ENCODE data around the gene ABCC11. TPM values are rescaled to one million over a fixed set of nuclear protein-coding genes. Genes with fewer than 3 reads are reported as not detected.

Gene ABCC11
- total RNA-seq, 1 donor from 2014 or later = 0.05 TPM

DNA sequence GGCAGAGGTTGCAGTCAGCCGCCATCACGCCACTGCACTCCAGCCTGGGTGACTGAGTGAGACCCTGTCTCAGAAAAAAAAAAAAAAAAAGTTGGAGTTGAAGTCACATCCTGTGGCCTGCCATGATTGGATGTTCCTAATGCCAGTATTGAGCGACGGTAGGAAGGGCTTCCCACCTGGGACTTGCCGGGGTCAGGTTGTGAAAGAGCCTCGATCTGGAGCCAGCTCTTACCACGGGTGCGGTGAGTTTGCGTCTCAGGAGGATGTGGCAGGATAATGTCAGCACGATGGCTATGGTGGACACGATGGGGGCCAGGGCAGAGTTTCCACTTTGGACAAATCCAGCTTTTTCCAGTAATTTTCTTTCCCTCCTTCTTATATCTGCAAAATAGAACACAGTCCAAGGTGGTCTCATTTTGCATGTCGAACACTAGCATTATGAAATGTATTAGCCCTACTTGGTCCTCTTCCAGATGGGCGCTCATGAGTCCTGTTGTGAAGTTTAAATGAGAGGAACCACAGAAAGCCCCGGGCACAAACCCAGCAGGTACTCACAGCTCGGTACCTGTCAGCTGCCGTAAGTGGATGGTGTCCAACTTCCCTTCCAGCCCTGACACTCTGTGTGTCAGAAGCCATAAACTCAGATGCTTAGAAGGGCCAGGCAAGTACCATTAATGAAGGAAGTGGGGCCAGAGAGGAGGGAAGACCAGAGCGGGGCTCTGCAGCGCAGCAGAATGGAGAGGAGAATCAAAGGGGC, 113.7 kb downstream of the ABCC11 start:
- intact Hi-C loops (cut with micrococcal nuclease) = no loop called here

- intact Hi-C loops (cut with micrococcal nuclease) = no loop called here
Measured at GRCh38 chr16:48132696-48133095, 114.6 kb downstream of the ABCC11 start.

- intact Hi-C loops (cut with micrococcal nuclease) = no loop called here
Measured at GRCh38 chr16:48131201-48131935, 116.0 kb downstream of the ABCC11 start.

DNA sequence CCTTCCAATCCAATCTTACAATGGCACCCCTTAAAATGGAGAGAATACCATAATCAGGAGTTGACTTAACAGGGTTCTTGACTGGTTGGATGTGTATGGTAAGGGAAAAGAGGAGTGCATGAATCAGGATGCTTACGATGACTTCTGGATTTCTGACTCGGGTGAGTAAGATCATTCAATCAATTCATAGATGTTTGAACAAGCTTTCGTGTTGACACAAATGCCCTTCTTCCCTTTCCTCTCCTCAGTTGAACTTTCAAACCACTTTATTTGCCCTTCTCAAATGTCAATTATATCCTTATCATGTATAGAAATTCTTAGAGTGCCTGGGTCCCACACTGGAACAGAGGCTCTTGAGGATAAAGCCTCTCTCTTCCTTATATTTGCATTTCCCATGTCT, 117.4 kb downstream of the ABCC11 start:
- intact Hi-C loops (cut with micrococcal nuclease) = no loop called here

DNA sequence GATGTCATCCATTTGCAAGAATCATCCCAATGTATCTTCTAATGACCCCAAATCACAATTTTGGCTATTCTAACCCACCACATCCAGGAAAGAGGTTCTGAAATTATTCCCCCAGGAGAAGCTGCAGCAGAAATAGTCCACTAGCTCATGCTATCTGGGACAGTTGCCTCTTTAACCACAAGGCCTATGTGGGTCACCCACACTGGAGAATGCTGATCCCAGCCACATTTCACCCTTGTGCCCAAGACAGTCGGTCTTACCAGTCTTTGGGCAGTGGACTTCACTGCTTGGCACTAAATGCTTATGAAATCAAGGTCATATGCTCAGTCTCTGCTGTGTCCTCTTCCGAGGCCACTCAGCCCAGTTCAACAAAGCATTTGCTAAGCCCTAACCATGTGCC, 118.6 kb downstream of the ABCC11 start:
- intact Hi-C loops (cut with micrococcal nuclease) = no loop called here

DNA sequence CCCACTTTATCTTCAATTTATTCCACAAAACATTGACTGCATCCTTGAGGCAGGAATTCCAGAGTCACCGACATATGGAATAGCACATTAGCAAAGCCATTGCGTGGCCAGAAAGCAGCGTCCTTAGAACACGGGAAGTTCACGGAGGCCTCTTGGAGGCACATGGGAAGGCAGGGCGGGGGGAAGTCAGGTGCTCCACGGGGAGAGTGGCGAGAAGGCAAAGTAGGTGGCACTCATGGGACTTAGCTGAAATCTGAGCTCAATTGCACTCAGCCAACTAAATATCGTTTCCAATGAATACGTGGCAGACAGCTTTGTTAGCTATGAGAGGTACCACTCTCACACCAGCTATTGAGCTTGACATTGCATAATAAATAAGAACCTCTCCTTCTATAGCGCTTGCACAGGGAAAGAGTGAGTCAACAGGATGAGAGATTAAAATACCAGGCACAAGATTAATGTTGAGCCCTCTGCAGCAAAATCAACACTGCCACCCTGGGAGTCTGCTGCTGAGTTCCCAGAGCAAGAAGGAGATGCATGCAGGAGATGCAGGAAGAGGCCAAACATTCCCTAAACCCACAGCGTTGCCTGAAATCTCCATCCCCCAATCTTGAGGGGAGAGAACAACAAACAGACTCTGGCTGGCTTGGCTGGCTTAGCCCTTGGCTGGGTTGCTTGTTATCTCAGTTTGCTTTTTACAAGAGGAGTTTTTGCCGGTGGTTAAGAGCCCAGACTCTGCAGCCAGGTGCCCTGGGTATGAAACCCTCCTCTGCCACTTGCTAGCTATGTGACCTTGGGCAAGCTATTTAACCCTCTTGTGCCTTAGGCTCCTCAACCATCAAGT, 120.3 kb downstream of the ABCC11 start:
- intact Hi-C loops (cut with micrococcal nuclease) = no loop called here

GRCh38 chr16:48125888-48126287, 121.5 kb downstream of the ABCC11 start:
- intact Hi-C loops (cut with micrococcal nuclease) = no loop called here

GRCh38 chr16:48124266-48124665, 123.1 kb downstream of the ABCC11 start:
- intact Hi-C loops (cut with micrococcal nuclease) = no loop called here

DNA sequence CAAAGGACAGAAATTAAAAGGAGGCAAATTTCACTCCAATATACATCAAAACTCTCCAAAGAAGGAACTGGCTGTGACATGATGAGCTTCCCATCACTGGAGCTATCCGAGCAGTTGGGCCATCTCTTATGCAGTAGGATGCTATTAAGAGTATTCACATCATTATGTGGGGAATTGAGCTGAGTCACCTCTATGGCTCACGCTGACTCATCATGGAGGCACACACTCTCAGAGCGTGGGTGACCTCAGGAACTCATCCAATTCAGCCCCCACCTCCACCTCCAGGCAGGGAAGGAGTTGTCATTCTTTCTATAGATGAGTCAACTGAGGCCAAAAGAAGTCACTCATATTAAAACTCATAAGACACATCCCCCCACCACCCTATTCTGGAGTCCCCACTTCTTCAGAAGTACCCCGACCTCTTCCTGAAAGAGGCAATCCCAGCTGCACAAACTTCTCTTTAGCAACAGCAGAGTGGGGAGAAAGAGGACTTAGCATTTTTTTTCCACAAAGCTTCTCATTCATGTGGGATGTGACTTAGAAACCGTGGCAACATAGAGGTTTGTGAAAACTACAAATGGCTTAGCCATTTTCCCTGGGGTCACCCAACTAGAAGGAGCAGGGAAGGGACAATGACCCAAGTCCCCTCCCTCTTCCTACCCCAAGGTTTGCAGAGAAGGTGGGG, 124.1 kb downstream of the ABCC11 start:
- intact Hi-C loops (cut with micrococcal nuclease) = no loop called here

GRCh38 chr16:48121276-48121675, 126.1 kb downstream of the ABCC11 start:
- intact Hi-C loops (cut with micrococcal nuclease) = no loop called here

GRCh38 chr16:48118841-48119240, 128.5 kb downstream of the ABCC11 start:
- intact Hi-C loops (cut with micrococcal nuclease) = loop anchor here (5.0 kb wide), 1 partner anchor 1172 kb away; no protein-coding TSS in a partner anchor

GRCh38 chr16:48117217-48118105, 129.9 kb downstream of the ABCC11 start:
- intact Hi-C loops (cut with micrococcal nuclease) = loop anchor here (1.0 to 5.0 kb wide), 2 partner anchors 976 to 1170 kb away; no protein-coding TSS in a partner anchor

Other genes starting within 250 kb of the ABCC11 start
- not detected in 2 replicates for gene ABCC12, start 91.5 kb downstream of the ABCC11 start, total RNA-seq
- 53.4 and 55.4 TPM in 2 replicates for gene LONP2, start 3.2 kb downstream of the ABCC11 start, total RNA-seq
- gene SIAH1, start 137.9 kb upstream of the ABCC11 start, total RNA-seq = 16.1 and 16.3 TPM in 2 replicates